ENCODE measurements around the gene GLOD5.

DNA sequence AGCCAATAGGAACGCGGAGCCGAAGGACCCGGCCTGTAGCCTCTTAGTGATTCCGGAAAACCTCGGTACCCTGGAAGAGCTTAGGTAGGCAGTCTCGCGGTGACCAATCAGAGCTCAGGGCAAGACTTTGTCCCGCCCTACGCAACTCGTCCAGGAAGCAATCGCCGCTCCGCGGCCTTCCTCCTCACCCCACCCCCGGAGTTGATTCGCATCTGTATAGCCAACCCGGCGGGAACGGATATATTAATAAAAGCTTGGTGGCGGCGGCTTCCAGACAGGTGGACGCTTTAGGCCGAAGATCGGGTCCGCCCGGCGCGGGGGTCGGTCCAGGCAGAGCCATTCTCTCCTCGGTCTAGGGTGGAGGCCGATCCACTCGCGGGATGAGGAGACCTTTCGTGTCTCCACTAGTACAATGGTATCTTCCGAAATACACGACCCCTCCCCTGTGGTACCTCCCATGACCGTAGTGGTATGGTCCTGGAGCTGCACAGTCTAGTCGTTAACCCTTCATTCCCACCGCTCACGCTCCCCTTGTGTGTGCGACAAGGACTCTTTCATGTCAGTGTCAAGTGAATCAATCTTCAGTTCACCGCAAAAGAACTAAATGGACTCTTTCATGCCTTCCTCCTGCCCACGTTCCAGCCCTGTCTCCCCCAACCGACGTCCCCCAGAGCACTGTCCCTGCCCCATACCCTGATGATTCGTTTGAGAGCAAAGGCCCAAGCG is 24.2 kb upstream of the GLOD5 start:
- TF ChIP-seq GABPA (IDR thresholded peaks at IDR 0.05; ENCODE audit: low read depth): peak; percentile 88
- TF ChIP-seq, protein P1, sequence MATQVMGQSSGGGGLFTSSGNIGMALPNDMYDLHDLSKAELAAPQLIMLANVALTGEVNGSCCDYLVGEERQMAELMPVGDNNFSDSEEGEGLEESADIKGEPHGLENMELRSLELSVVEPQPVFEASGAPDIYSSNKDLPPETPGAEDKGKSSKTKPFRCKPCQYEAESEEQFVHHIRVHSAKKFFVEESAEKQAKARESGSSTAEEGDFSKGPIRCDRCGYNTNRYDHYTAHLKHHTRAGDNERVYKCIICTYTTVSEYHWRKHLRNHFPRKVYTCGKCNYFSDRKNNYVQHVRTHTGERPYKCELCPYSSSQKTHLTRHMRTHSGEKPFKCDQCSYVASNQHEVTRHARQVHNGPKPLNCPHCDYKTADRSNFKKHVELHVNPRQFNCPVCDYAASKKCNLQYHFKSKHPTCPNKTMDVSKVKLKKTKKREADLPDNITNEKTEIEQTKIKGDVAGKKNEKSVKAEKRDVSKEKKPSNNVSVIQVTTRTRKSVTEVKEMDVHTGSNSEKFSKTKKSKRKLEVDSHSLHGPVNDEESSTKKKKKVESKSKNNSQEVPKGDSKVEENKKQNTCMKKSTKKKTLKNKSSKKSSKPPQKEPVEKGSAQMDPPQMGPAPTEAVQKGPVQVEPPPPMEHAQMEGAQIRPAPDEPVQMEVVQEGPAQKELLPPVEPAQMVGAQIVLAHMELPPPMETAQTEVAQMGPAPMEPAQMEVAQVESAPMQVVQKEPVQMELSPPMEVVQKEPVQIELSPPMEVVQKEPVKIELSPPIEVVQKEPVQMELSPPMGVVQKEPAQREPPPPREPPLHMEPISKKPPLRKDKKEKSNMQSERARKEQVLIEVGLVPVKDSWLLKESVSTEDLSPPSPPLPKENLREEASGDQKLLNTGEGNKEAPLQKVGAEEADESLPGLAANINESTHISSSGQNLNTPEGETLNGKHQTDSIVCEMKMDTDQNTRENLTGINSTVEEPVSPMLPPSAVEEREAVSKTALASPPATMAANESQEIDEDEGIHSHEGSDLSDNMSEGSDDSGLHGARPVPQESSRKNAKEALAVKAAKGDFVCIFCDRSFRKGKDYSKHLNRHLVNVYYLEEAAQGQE (IDR thresholded peaks at IDR 0.05; ENCODE audit: insufficient replicate concordance, low read depth): no peak

Measured in HL-60 (cell line).